GM23338 (cell line): ENCODE results near the gene CDC45.

Experiments used
- CREB1 ChIP-seq: fragments of 250-450 bp; sonication (Bioruptor Pico); IDR thresholded peaks from 2 replicates; pipeline ENCODE4 v1.5.0; 2020; ENCODE audit warnings: low read depth, mild to moderate bottlenecking, moderate library complexity
- EZH2 ChIP-seq: fragments of 200-600 bp; sonication (generic); IDR thresholded peaks from one replicate; pipeline ENCODE4 v1.8.0; 2017; ENCODE audit warnings: antibody characterized with exemption, mild to moderate bottlenecking, low read depth; ENCODE audit not compliant: unreplicated experiment
- EZH2phosphoT487 ChIP-seq: fragments of 200-600 bp; sonication (generic); IDR thresholded peaks from one replicate; pipeline ENCODE4 v1.8.1; 2018; ENCODE audit warnings: antibody characterized with exemption; ENCODE audit not compliant: unreplicated experiment
- JUNB ChIP-seq: IDR thresholded peaks from one replicate; pipeline ENCODE4 v1.6.1; 2016; ENCODE audit warnings: antibody characterized with exemption; ENCODE audit not compliant: unreplicated experiment
- NANOG ChIP-seq: IDR thresholded peaks from 2 replicates; pipeline ENCODE4 v1.6.1; 2016; ENCODE audit warnings: antibody characterized with exemption, borderline replicate concordance
- POLR2AphosphoS5 ChIP-seq: IDR thresholded peaks from 2 replicates; pipeline ENCODE4 v1.6.1; 2016; ENCODE audit warnings: antibody characterized with exemption, low read depth
- REST ChIP-seq: IDR thresholded peaks from one replicate; pipeline ENCODE4 v1.6.1; 2018; ENCODE audit warnings: antibody characterized with exemption; ENCODE audit not compliant: unreplicated experiment
- STAT1 ChIP-seq: IDR thresholded peaks from one replicate; pipeline ENCODE4 v1.6.1; 2016; ENCODE audit warnings: antibody characterized with exemption; ENCODE audit not compliant: unreplicated experiment
- TF ChIP-seq, protein P1 (sequence below), 2 experiments: fragments of 200-600 bp in 1 of 2; sonication (generic) in 1 of 2; conservative IDR thresholded peaks; 2 replicates each; pipeline versions ENCODE4 v1.5.1 to v1.6.1; 2016 to 2017; ENCODE audit warnings: antibody characterized with exemption in 2 of 2, low read depth in 2 of 2, mild to moderate bottlenecking in 2 of 2, moderate library complexity in 1 of 2
- TF ChIP-seq, protein P2 (sequence below): IDR thresholded peaks from 2 replicates; pipeline ENCODE4 v1.6.1; 2016; ENCODE audit warnings: antibody characterized with exemption

DNA sequence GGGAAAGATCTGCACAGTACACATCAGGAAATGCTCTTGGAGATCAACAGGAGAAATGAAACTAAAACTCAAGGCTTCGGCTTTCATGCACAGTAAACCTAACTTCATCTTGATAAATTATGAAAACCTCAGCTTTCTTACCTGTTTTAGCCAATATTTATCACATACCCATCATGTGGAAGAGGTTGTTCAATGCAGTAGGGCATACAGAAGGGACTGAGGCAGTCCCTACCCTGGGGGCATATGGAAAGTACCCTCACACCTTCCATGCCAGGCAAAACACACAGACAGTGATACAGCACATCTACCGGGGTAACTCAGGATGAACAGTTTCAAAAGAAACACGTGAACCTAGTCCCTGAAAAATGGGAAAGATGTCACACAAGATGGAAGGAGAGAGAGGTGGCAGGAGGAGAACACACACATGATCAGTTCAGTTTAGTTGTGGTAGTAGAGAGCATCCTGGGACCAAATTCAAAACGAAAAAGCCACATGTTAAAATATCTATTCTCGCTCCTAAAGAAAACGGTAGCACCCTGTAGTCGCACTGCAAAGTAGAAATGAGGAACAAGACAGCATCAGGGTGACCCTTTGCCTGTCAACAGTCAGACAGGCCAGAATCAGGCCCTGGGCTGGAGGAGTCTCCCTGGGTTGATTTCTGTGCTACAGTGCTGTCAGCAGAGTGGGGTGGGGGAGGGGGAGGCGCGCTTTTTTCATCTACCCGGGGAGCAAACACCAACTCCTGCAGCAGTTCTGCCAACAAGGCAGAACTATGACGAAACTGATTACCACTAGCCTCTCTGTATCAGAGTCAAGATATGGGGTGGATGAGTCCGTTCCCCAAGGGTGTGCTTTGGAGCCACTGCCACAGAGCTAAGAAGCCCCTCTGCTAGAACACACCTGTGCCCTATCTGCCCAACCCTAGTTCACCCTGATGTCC lies 49.5 kb upstream of the CDC45 start:
- TF ChIP-seq, protein P1, sequence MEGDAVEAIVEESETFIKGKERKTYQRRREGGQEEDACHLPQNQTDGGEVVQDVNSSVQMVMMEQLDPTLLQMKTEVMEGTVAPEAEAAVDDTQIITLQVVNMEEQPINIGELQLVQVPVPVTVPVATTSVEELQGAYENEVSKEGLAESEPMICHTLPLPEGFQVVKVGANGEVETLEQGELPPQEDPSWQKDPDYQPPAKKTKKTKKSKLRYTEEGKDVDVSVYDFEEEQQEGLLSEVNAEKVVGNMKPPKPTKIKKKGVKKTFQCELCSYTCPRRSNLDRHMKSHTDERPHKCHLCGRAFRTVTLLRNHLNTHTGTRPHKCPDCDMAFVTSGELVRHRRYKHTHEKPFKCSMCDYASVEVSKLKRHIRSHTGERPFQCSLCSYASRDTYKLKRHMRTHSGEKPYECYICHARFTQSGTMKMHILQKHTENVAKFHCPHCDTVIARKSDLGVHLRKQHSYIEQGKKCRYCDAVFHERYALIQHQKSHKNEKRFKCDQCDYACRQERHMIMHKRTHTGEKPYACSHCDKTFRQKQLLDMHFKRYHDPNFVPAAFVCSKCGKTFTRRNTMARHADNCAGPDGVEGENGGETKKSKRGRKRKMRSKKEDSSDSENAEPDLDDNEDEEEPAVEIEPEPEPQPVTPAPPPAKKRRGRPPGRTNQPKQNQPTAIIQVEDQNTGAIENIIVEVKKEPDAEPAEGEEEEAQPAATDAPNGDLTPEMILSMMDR (conservative IDR thresholded peaks at IDR 0.05; ENCODE audit: low read depth in 2 of 2): no peak
- TF ChIP-seq NANOG (no peak), EZH2phosphoT487 (no peak), REST (no peak), JUNB (no peak), CREB1 (CRISPR knock-in tag) (no peak; the same call in 1 of the 2 replicates), POLR2AphosphoS5 (no peak), EZH2 (no peak), STAT1 (no peak)
- TF ChIP-seq, protein P2, sequence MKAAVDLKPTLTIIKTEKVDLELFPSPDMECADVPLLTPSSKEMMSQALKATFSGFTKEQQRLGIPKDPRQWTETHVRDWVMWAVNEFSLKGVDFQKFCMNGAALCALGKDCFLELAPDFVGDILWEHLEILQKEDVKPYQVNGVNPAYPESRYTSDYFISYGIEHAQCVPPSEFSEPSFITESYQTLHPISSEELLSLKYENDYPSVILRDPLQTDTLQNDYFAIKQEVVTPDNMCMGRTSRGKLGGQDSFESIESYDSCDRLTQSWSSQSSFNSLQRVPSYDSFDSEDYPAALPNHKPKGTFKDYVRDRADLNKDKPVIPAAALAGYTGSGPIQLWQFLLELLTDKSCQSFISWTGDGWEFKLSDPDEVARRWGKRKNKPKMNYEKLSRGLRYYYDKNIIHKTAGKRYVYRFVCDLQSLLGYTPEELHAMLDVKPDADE: no peak
